Stomach (tissue), 9 donors: ENCODE measurements around the gene RRAS. TPM values are rescaled to one million over a fixed set of nuclear protein-coding genes. Genes with fewer than 3 reads are reported as not detected.
A peak's percentile ranks its signal among the peaks of the same experiment; 100 is the strongest.

Source experiments
- DNase-seq, 2 donors: peaks; one replicate each; pipeline versions ENCODE4 v3.0.0 to v3.0.0-alpha.2; 2013 to 2019
- H3K27ac ChIP-seq, 5 donors: fragments of 200-600 bp in 4 of 5; sonication (generic) in 4 of 5; one replicate each; pipeline ENCODE4 v1.5.1; 2013 to 2019; ENCODE audit warnings: mild to moderate bottlenecking in 1 of 5, moderate library complexity in 1 of 5
- H3K27me3 ChIP-seq, 3 donors: fragments of 200-600 bp; sonication (generic); one replicate each; pipeline ENCODE4 v1.5.1; 2017 to 2019; ENCODE audit warnings: mixed run types in 1 of 3
- H3K36me3 ChIP-seq, 4 donors: fragments of 200-600 bp; sonication (generic); 1 replicate in 3 of 4; 2 replicates in 1 of 4; pipeline ENCODE4 v1.5.1; 2016 to 2019
- H3K4me1 ChIP-seq, 4 donors: fragments of 200-600 bp; sonication (generic); one replicate each; pipeline ENCODE4 v1.5.1; 2016 to 2019
- H3K4me3 ChIP-seq, 4 donors: fragments of 200-600 bp; sonication (generic) in 3 of 4; one replicate each; pipeline ENCODE4 v1.5.1; 2016 to 2019; ENCODE audit warnings: mild to moderate bottlenecking in 1 of 4
- H3K9me3 ChIP-seq, 4 donors: fragments of 200-600 bp; sonication (generic); one replicate each; pipeline ENCODE4 v1.5.1; 2016 to 2019
- EP300 ChIP-seq: sonication (generic); formaldehyde crosslinking; IDR thresholded peaks from one replicate; pipeline ENCODE4 v1.6.1; 2017; ENCODE audit warnings: antibody characterized with exemption
- POLR2A ChIP-seq, 4 donors: fragments of 450-650 bp; IDR thresholded peaks; one replicate each; pipeline ENCODE4 v1.6.1; 2016; ENCODE audit warnings: antibody characterized with exemption in 4 of 4, control low read depth in 2 of 4, mild to moderate bottlenecking in 1 of 4, moderate library complexity in 1 of 4
- POLR2AphosphoS5 ChIP-seq, 3 donors: sonication (generic); formaldehyde crosslinking; IDR thresholded peaks; one replicate each; pipeline ENCODE4 v1.6.1; 2016; ENCODE audit warnings: antibody characterized with exemption in 3 of 3
- WGBS, 5 donors: extraction: QIAGEN DNeasy Blood & Tissue Kit in 3 of 5; methylation state at CpG; one replicate each; pipeline versions ENCODE4 v1.1.5 to v1.1.7; 2013 to 2018; 5-methylcytosine and 5-hydroxymethylcytosine counted together
- intact Hi-C: fragments of 100-400 bp; cut with DNase I; formaldehyde crosslinking; loops from one replicate; pipeline ENCODE4 v1.15.1; 2023; ENCODE audit warnings: low total_unique reads
- polyA plus RNA-seq, 3 donors: library from polyadenylated mRNA; stranded (reverse); fragments of 200-250 nt; gene quantifications; one replicate each; pipeline ENCODE4 v1.2.3, GENCODE V29; 2013
- total RNA-seq, 5 donors: library from RNA; depleted of rRNA; stranded (reverse); fragments of >200 nt; gene quantifications; one replicate each; pipeline versions ENCODE4 v1.1.0 to v1.2.3, GENCODE V29; 2014 to 2016
- TF ChIP-seq, protein P1 (sequence below), 7 experiments: fragments of 450-650 bp in 4 of 7; fragments of 200-600 bp in 3 of 7; sonication (generic) in 3 of 7; IDR thresholded peaks; one replicate each; pipeline ENCODE4 v1.5.1; 2016 to 2019; ENCODE audit warnings: antibody characterized with exemption in 7 of 7, control low read depth in 2 of 7, mild to moderate bottlenecking in 1 of 7
- donor health status: healthy with polysubstance abuse.
- donor health status: Bipolar disorder and iron deficiency.
- donor health status: healthy.

RRAS gene
- total and polyA plus RNA-seq, 8 donors, result 7.7 to 145 (median 103) TPM

DNA sequence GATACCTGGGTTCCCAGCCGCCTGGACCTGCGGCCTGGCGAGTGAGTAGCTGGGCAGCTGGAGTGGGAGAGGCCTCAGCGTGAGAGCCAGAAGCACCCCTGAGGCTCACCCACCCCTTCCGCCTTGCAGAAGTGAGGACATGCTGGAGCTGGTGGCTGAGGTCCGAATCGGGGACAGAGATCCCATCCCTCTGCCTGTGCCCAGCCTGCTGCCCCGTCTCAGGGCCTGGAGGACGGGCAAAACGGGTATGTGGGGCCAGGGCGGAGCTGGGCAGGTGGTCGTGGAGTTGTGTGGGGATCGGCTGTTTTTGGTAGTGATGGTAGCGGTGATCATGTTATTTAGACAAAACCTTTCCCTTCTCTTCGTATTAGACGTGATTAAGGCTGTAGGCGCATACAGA is 6.6 kb upstream of the RRAS start:
- 91 to 95% (median 92%) methylated on average over 16 to 17 of the region's 17 CpGs for WGBS, 5 donors
- Histone ChIP-seq H3K36me3 (peaks cover 50 to 71% (median 67%) of the 10 kb centered on the region in 4 donors), H3K9me3 (no peaks in the 10 kb centered on the region), H3K27ac (no peak overlapping the region), H3K4me3 (no peak overlapping the region), H3K27me3 (no peaks in the 10 kb centered on the region), H3K4me1 (peaks cover 14 to 50% (median 40%) of the 10 kb centered on the region in 4 donors)
- DNase-seq, result no peak
- intact Hi-C loops, result no loop called here
- TF ChIP-seq POLR2A (IDR thresholded peaks at IDR 0.05) (no peak), EP300 (no peak), POLR2AphosphoS5 (IDR thresholded peaks at IDR 0.05) (no peak)
- TF ChIP-seq, protein P1, sequence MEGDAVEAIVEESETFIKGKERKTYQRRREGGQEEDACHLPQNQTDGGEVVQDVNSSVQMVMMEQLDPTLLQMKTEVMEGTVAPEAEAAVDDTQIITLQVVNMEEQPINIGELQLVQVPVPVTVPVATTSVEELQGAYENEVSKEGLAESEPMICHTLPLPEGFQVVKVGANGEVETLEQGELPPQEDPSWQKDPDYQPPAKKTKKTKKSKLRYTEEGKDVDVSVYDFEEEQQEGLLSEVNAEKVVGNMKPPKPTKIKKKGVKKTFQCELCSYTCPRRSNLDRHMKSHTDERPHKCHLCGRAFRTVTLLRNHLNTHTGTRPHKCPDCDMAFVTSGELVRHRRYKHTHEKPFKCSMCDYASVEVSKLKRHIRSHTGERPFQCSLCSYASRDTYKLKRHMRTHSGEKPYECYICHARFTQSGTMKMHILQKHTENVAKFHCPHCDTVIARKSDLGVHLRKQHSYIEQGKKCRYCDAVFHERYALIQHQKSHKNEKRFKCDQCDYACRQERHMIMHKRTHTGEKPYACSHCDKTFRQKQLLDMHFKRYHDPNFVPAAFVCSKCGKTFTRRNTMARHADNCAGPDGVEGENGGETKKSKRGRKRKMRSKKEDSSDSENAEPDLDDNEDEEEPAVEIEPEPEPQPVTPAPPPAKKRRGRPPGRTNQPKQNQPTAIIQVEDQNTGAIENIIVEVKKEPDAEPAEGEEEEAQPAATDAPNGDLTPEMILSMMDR (IDR thresholded peaks at IDR 0.05), result no peak

DNA sequence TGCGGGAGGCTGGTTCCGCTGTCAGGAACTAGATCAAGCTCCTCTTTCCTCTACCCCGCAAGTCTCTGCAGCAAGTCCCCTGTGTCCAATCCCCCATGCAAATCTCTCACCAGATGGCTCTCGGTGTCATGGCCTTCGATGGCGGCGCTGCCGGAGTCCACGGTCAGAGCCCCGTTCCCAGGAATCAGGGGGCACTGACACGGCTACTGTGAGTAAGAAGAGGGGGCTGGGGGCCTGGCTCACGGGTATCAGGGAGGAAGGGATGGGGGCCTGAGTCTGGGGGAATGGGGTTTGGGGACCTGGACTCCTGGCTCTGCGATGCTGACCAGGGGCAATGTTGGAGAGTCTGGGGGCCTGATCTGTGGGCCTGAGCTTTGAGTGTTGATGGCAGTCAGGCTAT is 6.1 kb upstream of the RRAS start:
- no peak overlapping the region for H3K4me3 ChIP-seq
- H3K4me1 ChIP-seq, result peaks cover 14 to 54% (median 46%) of the 10 kb centered on the region in 4 donors
- 89 to 95% (median 92%) methylated on average over 13 of the region's 13 CpGs for WGBS, 5 donors
- TF ChIP-seq POLR2AphosphoS5 (IDR thresholded peaks at IDR 0.05), result no peak
- DNase-seq, result no peak
- no peaks in the 10 kb centered on the region for H3K27me3 ChIP-seq
- no peak overlapping the region for H3K27ac ChIP-seq
- H3K9me3 ChIP-seq, result no peaks in the 10 kb centered on the region
- intact Hi-C loops, result no loop called here
- H3K36me3 ChIP-seq, result peaks cover 44 to 66% (median 61%) of the 10 kb centered on the region in 4 donors

DNA sequence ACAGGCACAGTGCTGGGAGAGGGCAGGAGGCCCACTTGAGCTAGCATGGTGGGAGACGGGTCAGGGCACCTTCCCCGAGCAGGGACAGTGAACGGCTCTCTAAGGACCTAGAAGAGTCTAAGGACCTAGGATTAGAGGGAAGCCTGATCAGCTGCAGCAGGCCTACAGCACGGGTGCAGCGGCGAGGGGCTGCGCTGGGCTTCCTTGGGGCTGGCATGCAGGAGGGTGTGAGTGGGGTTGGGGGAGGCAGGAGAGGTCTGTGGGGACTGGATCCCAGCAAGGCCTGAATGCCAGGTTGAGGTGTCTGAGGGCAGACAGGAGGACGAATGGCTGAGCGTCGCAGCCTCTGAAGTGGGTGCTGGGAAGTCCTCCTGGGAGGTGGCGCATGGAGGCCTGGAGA is 5.6 kb upstream of the RRAS start:
- Histone ChIP-seq H3K36me3 (peaks cover 42 to 61% (median 57%) of the 10 kb centered on the region in 4 donors), H3K27me3 (no peaks in the 10 kb centered on the region), H3K9me3 (no peaks in the 10 kb centered on the region), H3K4me1 (peaks cover 14 to 55% (median 47%) of the 10 kb centered on the region in 4 donors), H3K4me3 (no peak overlapping the region), H3K27ac (no peak overlapping the region)
- intact Hi-C loops, result no loop called here
- WGBS, 5 donors, result 84 to 94% (median 93%) methylated on average over 10 to 11 of the region's 11 CpGs
- TF ChIP-seq POLR2A (IDR thresholded peaks at IDR 0.05), result no peak
- TF ChIP-seq EP300, result no peak
- TF ChIP-seq, protein P1 (IDR thresholded peaks at IDR 0.05), result no peak
- TF ChIP-seq POLR2AphosphoS5 (IDR thresholded peaks at IDR 0.05), result no peak
- no peak for DNase-seq

DNA sequence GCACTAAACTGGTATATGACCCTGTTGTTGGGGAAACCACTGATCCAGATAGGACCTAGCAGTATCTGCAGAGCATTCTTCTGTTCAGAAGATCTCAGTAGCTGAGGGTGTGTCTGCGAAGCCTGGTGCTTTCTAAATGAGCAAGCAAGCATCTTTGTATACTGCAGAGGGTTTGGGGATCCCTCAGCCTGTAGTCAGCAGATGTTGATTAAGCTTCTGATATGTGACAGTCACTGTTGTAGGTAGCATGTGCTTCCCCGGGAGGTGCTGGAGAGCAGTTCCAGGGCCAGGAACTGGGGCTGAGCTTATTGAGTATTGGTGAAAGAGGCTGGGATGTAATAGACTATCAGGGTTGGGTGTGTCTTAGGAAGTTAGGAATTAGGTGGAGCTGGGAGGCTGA is 3.5 kb upstream of the RRAS start:
- H3K4me3 ChIP-seq, result peak overlapping the region in 1 of 4 donors; percentile 98
- DNase-seq, result no peak
- no peak for TF ChIP-seq POLR2A (IDR thresholded peaks at IDR 0.05)
- no peak for TF ChIP-seq EP300
- TF ChIP-seq POLR2AphosphoS5 (IDR thresholded peaks at IDR 0.05), result no peak
- TF ChIP-seq, protein P1 (IDR thresholded peaks at IDR 0.05), result no peak
- H3K9me3 ChIP-seq, result no peaks in the 10 kb centered on the region
- peaks cover 23 to 70% (median 61%) of the 10 kb centered on the region in 4 donors for H3K4me1 ChIP-seq
- no peaks in the 10 kb centered on the region for H3K27me3 ChIP-seq
- no peak overlapping the region for H3K27ac ChIP-seq
- H3K36me3 ChIP-seq, result peaks cover 28 to 40% (median 35%) of the 10 kb centered on the region in 4 donors
- WGBS, 5 donors, result 53 to 69% (median 67%) methylated on average over 2 of the region's 2 CpGs
- intact Hi-C loops, result no loop called here

DNA sequence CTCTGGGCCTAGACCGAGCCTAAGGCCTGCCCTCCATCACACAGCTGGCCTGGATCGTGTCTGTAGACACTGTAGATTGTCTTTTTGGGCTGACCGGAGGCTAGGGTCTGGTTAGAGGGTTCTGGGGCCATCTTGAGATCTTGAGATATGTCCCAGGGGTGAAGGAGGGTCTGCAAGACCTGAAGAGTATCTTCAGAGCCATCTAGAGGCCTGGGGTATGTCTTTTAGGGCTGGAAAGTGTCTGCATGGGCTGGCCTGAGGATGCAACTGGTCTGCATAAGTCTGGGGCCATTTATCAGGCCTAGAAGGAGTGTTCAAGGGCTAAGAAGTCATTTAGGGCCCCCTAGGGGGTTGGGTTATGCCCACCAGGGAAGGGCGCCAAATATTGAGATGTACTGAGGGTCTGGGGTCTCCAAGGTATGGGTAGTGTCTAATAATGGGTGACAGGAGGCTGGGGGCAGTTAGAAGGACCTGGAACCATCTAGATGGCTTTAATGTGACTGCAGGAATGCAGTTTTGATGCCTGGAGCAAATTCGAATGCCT is 2.6 kb upstream of the RRAS start:
- peak overlapping the region; percentile 91 to 100 (median 97) for H3K27ac ChIP-seq
- no peaks in the 10 kb centered on the region for H3K9me3 ChIP-seq
- intact Hi-C loops, result no loop called here
- 3 to 14% (median 8%) methylated on average over 4 to 5 of the region's 5 CpGs for WGBS, 5 donors
- peaks cover 32 to 79% (median 70%) of the 10 kb centered on the region in 4 donors for H3K4me1 ChIP-seq
- no peak for DNase-seq
- TF ChIP-seq EP300 (no peak), POLR2A (IDR thresholded peaks at IDR 0.05) (no peak), POLR2AphosphoS5 (IDR thresholded peaks at IDR 0.05) (no peak)
- TF ChIP-seq, protein P1 (IDR thresholded peaks at IDR 0.05), result no peak
- peak overlapping the region; percentile 71 to 98 (median 88) for H3K4me3 ChIP-seq
- H3K27me3 ChIP-seq, result no peaks in the 10 kb centered on the region
- peaks cover 25 to 31% (median 27%) of the 10 kb centered on the region in 4 donors for H3K36me3 ChIP-seq
